GM12865 (cell line): ENCODE measurements around the gene FSTL1.

ENCODE experiments used
- DNase-seq: peaks from one replicate; pipeline ENCODE4 v3.0.0; 2010; ENCODE audit warnings: low read depth
- H3K4me3 ChIP-seq: 2 replicates; pipeline ENCODE4 v1.5.1; 2011; ENCODE audit warnings: mild to moderate bottlenecking, low read depth, low read length, control low read depth
- TF ChIP-seq, protein P1 (sequence below): IDR thresholded peaks from 2 replicates; pipeline ENCODE4 v1.5.1; 2011; ENCODE audit warnings: low read length, control low read depth, low read depth, inconsistent platforms; ENCODE audit not compliant: insufficient read depth; ENCODE audit errors: missing control alignments

The FSTL1 gene

DNA sequence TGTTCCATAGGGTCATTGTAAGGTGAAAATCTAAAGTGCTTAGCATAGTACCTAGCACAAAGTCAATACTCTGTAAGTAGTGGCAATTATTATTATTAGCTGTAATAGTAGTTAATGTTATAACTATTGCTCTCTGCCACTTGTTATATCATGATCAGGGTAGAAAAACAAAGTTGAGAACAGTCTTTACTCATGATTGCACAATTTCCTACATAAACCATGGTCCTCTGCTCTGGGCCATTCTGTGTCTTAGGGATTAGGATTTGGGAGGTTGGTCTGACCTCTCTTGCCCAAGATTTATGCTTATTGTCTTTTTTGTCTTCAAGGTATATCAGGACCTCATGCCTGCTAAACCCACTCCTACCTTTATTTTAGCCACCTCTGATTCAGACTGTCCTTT lies 97.3 kb downstream of the FSTL1 start:
- TF ChIP-seq, protein P1, sequence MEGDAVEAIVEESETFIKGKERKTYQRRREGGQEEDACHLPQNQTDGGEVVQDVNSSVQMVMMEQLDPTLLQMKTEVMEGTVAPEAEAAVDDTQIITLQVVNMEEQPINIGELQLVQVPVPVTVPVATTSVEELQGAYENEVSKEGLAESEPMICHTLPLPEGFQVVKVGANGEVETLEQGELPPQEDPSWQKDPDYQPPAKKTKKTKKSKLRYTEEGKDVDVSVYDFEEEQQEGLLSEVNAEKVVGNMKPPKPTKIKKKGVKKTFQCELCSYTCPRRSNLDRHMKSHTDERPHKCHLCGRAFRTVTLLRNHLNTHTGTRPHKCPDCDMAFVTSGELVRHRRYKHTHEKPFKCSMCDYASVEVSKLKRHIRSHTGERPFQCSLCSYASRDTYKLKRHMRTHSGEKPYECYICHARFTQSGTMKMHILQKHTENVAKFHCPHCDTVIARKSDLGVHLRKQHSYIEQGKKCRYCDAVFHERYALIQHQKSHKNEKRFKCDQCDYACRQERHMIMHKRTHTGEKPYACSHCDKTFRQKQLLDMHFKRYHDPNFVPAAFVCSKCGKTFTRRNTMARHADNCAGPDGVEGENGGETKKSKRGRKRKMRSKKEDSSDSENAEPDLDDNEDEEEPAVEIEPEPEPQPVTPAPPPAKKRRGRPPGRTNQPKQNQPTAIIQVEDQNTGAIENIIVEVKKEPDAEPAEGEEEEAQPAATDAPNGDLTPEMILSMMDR = no peak
- DNase-seq = no peak
- H3K4me3 ChIP-seq = no peak overlapping the region

DNA sequence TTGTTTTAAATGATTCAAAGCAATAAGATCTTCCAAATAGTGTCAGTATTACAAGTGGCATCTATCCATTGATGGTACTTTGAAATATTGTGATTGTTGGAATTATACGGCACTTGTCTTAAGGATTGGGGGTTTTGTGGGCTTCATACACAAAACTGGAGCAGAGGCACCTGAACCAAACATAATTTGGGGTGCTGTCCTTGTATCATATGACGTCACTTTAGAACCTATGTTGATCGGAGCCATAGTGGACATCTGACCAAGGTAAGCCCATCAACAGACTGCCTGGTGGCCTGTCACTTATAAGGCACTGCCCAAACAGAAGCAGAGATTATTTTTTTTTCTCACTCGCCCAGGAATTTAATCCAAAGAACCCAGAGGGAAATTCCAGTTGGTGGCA lies 98.8 kb downstream of the FSTL1 start:
- TF ChIP-seq, protein P1 = no peak
- DNase-seq = no peak
- H3K4me3 ChIP-seq = no peak overlapping the region

DNA sequence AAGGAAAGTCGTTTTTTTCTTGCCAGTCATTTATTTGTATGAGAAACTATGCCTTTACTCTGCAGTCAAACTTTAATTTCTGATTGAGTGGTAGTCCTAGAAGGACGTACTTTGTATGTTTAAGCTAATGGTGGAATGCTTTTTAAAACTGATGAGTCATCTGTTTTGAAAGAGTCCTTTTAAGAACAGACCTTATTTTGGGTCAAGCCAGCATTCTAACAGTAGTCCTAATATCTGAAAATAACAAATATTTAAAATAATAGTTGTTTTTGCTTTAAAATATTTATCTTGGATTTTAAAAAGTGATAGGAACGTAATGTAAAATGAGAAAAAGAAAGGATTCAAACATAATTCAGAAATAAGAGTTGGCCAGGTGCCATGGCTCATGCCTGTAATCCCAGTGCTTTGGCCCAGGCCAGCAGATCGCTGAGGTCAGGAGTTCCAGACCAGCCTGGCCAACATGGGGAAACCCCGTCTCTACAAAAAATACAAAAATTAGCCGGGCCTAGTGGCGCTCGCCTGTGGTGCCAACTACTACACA lies 100.3 kb downstream of the FSTL1 start:
- TF ChIP-seq, protein P1 = no peak
- no peak overlapping the region; the same call in 1 of the 2 replicates for H3K4me3 ChIP-seq
- peak; percentile 28 for DNase-seq

DNA sequence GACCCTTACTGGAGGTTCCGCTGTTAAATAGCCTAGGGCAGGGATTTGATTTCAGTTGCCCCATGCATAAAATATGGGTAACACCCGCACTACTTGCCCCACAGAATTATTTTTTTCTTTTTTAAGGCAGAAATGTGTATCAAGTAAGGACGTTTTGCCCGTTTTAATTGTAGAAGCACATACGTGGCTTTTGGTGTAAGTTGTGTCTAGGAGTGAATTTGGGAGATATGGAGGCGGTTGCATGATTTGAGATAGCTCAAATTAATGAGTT lies 101.0 kb downstream of the FSTL1 start:
- no peak for DNase-seq
- TF ChIP-seq, protein P1 = no peak

DNA sequence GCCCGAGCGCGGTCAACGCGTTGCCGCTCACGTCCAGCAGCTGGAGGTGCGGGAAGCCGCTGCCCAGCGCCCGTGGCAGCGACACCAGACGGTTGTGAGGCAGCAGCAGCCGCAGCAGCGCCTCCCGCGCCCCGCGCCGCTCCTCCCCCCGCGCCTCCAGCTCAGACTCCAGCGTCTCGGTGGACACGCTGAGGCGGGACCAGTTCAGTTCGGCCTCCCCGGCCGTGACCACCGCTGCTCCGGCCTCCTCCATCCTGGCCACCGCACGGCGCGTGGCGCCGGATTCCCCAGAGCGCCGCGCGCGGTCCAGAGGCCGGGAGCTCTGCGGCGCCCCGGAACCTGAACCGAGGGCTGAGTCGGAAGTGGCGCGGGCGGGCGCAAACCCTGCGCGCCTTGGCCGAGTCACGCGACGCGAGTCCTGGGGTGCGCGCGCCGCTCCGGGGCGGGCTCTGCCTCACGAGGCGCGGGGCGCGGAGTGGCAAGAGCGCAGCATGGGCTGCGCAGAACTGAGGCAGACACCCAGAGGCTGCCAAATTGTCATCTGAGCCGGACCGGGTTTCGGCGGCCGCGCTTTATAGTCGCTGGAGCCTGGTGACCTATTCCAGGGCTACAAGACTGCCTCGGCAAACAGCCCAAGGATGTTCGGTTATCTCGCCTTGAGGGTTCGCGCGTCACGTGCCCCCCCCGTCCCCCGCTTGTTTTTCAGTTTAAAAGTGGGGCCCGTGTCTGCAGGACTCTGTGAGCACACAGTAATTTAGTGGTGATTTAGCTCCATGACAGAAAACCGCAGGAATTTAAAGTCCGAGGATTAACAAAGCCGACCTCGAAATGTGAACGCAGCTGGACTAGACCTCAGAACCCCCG lies 101.6 kb downstream of the FSTL1 start, which contains the start of gene LRRC58:
Gene LRRC58 (minus strand): TSS at position 364 of the 864 bp plus-strand sequence. CDS start 111 bp downstream, at position 253.
- TF ChIP-seq, protein P1 = peak; percentile 10
- peak; percentile 96 for DNase-seq
- peak within 1 kb of the TSS; percentile 84 for H3K4me3 ChIP-seq

More for the DNA sequence above, 101.0 kb downstream of the FSTL1 start:
- H3K4me3 ChIP-seq = peak overlapping the region; percentile 84

DNA sequence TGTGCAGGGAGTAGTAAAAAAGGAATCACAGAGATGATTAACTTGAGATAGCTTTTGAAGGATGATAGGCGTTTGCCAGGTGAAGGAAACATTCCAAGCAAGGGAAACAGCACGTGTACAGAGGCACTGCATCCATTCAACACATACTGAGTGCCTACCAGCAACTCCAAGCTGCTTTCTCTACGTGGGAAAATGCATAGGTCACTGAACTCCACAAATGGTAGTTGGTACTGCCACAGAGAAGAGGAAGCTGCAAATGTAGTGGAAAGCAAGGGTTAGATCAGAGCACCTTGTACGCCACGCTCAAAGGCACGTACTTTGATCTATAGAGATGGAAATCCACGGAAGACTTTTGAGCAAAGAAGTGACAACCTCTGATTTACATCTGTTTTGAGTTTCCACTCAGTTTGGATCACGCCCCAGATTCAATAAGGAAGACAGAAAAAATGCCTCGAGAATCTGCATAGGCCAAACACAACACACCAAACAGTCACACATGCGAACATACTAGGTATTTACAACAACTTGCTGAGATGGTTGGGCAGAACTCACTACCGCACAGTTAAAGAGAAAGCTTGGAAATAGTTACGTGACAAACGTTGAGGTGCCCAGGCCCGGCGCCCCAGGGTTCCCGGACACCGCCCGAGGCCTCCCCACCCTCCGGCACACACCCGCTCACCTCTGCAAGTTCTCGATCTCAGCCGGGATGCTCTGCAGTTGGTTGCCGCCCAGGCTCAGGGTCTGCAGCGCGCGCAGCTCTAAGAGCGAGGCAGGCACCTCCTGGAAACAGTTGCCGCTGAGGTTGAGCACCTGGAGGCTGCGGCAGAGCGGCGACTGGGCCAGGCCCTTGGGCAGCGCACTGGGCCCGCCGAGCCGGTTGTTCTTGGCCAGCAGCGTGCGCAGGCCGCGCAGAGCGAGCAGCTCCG lies 102.5 kb downstream of the FSTL1 start:
- TF ChIP-seq, protein P1 = no peak
- peak overlapping the region; percentile 84 for H3K4me3 ChIP-seq
- DNase-seq = peak; percentile 75
